GM19238 (cell line): ENCODE data around the gene MORC4.

ENCODE experiments used
- DNase-seq: peaks from one replicate; pipeline ENCODE4 v3.0.0; 2011; ENCODE audit warnings: low spot score; ENCODE audit not compliant: insufficient read length

MORC4 gene

GRCh38 chrX:106952988-106953387, 47.0 kb downstream of the MORC4 start:
- no peak for DNase-seq

DNA sequence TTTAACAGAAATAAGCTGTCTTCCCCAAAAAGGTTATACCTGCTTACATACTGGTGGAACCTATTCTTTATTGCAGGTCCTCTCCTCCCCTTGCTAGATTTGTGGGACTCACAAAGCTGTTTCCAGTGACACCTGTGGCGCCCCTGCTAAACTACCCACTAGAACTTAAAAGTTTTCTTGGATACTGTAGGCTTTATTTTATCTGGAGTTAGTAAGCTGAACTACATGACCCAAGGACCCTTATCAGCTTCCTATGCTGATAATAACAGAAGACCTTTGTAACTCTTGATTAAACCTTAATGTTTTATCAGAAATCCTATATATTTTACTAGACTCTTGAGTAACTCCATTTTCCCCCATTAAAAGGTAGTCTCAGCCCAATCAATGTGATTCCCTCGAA, 47.5 kb downstream of the MORC4 start:
- DNase-seq: no peak

DNA sequence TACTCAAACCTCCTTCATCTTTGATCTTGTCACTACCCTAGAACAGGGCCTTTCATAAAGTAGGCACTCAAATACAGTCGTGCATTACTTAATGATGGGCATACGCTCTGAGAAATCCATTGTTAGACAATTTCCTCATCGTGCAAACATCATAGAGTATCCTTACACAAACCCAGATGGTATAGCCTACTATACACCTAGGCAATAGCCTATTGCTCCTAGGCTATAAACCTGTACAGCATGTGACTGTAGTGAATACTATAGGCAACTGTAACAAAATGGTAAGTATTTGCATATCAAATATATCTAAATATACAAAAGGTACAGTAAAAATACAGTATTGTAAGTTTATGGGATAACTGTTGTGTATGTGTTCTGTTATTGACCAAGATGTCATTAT, 47.9 kb downstream of the MORC4 start:
- no peak for DNase-seq

DNA sequence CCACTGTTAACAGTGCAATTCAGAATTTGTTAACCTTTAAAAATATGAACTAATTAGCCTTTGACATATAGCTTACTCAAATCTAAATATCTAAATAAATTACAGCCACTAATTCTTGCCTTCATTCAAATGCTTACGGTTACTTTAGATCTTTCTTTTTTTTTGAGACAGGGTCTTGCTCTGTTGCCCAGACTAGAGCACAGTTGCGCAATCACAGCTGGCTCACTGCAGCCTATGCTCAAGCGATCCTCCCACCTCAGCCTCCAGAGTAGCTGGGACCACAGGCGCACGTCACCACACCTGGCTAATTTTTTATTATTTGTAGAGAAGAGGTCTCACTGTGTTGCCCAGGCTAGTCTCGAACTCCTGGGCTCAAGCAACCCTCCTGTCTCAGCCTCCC, 48.8 kb downstream of the MORC4 start:
- no peak for DNase-seq

GRCh38 chrX:106950381-106950780, 49.6 kb downstream of the MORC4 start:
- no peak for DNase-seq

GRCh38 chrX:106949366-106949765, 50.6 kb downstream of the MORC4 start:
- DNase-seq: no peak

- DNase-seq: no peak
Observed at GRCh38 chrX:106948641-106949040, 51.4 kb downstream of the MORC4 start.

GRCh38 chrX:106946464-106946863, 53.5 kb downstream of the MORC4 start:
- no peak for DNase-seq

GRCh38 chrX:106940068-106940467, 59.9 kb downstream of the MORC4 start:
- DNase-seq: no peak

DNA sequence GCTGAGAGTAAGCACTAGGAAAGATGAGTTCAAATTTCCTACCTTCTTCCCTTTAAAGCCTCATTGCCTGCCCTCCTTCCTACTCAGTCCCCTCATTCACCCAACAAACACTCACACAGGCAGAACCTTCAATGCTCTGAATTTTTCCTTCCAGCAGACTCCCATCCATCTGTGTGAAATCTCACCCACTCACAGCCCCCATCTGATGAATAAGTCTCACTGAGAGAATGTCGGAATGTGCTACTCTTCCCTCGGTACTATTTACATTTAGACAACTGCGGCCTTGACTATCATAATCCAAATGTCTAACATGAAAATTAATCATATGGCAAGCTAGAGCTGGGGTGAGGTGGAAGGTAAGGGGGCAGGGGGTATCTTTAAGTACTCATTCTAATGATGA, 60.4 kb downstream of the MORC4 start:
- no peak for DNase-seq

DNA sequence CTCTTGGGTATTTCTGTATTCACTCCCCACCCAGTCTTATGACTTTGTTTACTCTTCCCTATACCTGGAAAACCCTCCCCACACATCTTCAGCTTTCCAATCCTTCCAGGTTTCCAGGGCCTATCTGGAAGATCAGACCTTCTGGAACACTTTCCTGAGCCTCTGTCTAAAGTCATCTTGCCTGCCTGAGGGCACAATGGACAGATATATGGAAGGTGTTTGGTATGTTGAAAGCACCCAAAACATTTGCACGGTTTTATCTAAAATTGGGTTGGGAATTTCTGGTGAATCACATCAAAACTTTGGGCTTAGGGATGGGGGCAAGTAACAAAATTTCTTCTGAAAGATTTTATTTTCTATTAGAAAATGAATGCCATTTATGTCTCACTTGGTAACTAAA, 63.8 kb downstream of the MORC4 start:
- no peak for DNase-seq

GRCh38 chrX:106935175-106935574, 64.8 kb downstream of the MORC4 start:
- no peak for DNase-seq

DNA sequence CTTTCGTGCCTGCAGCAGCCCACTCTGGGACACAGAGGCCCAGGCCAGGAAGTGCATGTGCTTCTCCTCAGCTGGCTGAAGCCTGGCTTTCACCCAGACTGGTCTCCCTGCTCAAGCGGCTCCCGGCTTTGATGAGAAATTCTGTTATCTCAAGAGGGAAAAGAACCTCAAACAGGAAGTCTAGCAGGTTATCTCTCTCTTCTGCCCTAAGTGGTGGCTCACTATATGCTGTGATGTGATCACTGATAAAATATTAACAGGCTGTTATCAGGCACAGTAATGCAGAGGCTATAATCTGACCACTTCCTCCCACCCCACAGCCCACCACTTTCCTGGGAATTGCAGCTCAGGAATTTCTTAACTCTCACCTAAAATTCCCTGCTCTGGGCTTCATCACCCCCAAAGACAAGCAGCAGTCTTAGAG, 66.5 kb downstream of the MORC4 start:
- no peak for DNase-seq

GRCh38 chrX:106932960-106933537, 67.0 kb downstream of the MORC4 start:
- DNase-seq: no peak

DNA sequence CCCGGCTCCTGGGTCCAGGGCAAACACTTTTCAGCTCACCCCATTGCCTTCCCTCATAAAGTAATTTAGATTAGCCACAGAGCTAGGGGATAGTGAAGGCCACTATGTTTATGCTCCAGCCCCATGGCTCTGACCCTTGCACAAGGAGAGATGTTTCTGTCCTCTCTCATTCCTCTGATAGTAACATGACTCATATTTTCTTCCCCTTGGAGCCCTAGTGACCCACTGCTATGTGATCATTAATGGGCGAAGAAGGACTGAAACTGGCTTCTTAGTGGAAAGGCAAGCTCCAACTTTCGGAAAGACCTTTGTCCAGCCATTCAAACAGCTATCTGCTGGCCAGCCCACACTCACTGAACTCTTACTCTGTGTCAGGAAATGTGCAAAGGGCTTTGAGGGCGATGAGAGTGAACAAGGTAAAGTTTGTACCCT, 67.5 kb downstream of the MORC4 start:
- no peak for DNase-seq

GRCh38 chrX:106931831-106932491, 68.1 kb downstream of the MORC4 start:
- no peak for DNase-seq

DNA sequence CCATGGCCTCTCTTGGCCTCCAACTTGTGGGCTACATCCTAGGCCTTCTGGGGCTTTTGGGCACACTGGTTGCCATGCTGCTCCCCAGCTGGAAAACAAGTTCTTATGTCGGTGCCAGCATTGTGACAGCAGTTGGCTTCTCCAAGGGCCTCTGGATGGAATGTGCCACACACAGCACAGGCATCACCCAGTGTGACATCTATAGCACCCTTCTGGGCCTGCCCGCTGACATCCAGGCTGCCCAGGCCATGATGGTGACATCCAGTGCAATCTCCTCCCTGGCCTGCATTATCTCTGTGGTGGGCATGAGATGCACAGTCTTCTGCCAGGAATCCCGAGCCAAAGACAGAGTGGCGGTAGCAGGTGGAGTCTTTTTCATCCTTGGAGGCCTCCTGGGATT, 71.8 kb downstream of the MORC4 start:
- no peak for DNase-seq

- DNase-seq: no peak
Observed at GRCh38 chrX:106927700-106928099, 72.3 kb downstream of the MORC4 start.

DNA sequence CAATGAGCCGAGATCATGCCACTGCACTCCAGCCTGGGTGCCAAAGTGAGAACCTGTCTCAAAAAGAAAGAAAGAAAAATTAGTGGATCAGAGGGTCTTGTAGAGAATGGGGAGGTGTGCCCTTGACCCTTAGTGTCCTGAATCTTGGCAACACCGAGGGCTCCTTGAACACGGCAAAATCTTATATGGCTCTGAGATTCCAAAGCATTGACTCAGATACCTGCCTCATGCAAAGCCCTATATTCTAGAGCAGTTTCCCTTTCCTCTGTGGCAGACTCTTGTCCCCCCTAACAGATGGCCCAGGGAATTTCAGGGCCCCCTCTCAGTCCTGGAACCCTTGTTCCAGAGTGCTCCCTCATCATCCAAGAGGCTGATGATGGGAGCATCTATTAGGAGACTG, 73.0 kb downstream of the MORC4 start:
- DNase-seq: no peak

- DNase-seq: no peak
Observed at GRCh38 chrX:106921637-106922036, 78.4 kb downstream of the MORC4 start.

GRCh38 chrX:106919932-106920452, 80.0 kb downstream of the MORC4 start, which contains the start of gene CLDN2:
Gene CLDN2, plus strand, starts transcription at chrX:106920402. Its CDS starts 7,827 bp downstream, at chrX:106928229.
- DNase-seq: no peak

- no peak for DNase-seq
Observed at GRCh38 chrX:106917830-106918500, 82.0 kb downstream of the MORC4 start.

DNA sequence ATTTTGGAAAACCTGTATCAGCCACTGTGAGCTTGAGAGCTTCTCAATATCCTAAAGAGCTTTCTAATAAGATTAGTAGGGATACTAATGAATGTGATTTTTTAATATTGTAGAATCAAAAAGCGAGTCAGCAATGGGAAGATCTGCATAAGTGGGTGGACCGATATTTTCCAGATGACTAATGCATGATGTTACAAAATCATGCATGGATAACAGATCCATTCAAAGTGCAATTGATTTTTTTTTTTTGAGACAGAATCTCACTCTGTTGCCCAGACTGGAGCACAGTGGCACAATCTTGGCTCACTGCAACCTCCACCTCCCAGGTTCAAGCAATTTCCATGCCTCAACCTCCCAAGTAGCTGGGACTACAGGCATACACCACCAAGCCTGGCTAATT, 87.1 kb downstream of the MORC4 start:
- no peak for DNase-seq
